ENCODE results near the gene TMEM119. TPM values are rescaled to one million over a fixed set of nuclear protein-coding genes. Genes with fewer than 3 reads are reported as not detected.

TMEM119 gene
- total and polyA plus RNA-seq, 2 of the 4 experiments (the other 2 are of a cell fraction) = 8.1 to 9.2 TPM

GRCh38 chr12:108587826-108588225 lies 10.1 kb downstream of the TMEM119 start:
- H2AK9ac ChIP-seq (replicated peaks; ENCODE audit: low read depth, low read length, poor library complexity) = no peak overlapping the region
- H3K23ac ChIP-seq (ENCODE audit: low read depth, low read length) = no peak overlapping the region
- no peak overlapping the region; the same call in 2 of the 3 replicates for H2BK15ac ChIP-seq (ENCODE audit: low read depth, low read length)
- CTCF ChIA-PET = no interaction called here
- BruUV-seq (replicated peaks) = no TSS peak
- no peak overlapping the region for H3K4ac ChIP-seq (ENCODE audit: low read depth, low read length)
- H3K27ac ChIP-seq (ENCODE audit: insufficient read depth, low read length) = no peak overlapping the region
- no peak overlapping the region for H3K18ac ChIP-seq (ENCODE audit: low read depth, low read length)
- dilution Hi-C loops (cut with HindIII; ENCODE audit: low sequenced_read_pairs, unreplicated experiment) = no loop called here
- 0 out of 2 replicates have a peak overlapping the region, but pooled peaks have one; percentile 33 for H2AK5ac ChIP-seq (ENCODE audit: low read depth, low read length)
- no peak overlapping the region for H4K5ac ChIP-seq (ENCODE audit: low read depth, low read length)
- H3K4me2 ChIP-seq (ENCODE audit: low read depth, low read length) = no peak overlapping the region
- no peak overlapping the region for H2BK5ac ChIP-seq (ENCODE audit: low read depth, low read length, poor library complexity, severe bottlenecking)
- POLR2A ChIA-PET (ENCODE audit: unreplicated experiment) = no interaction called here
- intact Hi-C loops (cut with micrococcal nuclease) = no loop called here
- no peaks in the 10 kb centered on the region for H3K79me1 ChIP-seq (ENCODE audit: low read depth in 1 of 2, low read length in 2 of 2)
- H3K14ac ChIP-seq (replicated peaks; ENCODE audit: low read depth, low read length) = no peak overlapping the region
- H4K8ac ChIP-seq (ENCODE audit: low read depth in 2 of 2, low read length in 2 of 2) = no peak overlapping the region
- H2BK20ac ChIP-seq (ENCODE audit: low read depth, low read length) = no peak overlapping the region
- DNase-seq (no peak), ATAC-seq (ENCODE audit: low read depth) (no peak)
- no peaks in the 10 kb centered on the region; the same call in 1 of the 2 replicates for H3K36me3 ChIP-seq (ENCODE audit: control insufficient read depth, insufficient read depth, low read length)
- H3K9ac ChIP-seq (ENCODE audit: low read depth, low read length) = no peak overlapping the region
- H3K9me3 ChIP-seq (ENCODE audit: control insufficient read depth, insufficient read depth, low read length) = no peaks in the 10 kb centered on the region
- no peak overlapping the region for H3K4me3 ChIP-seq (ENCODE audit: insufficient read depth, low read depth, low read length)
- no peak overlapping the region for H4K91ac ChIP-seq (ENCODE audit: insufficient read depth, low read depth, low read length)
- 33% methylated on average over 1 of the region's 4 CpGs; no CpG with 5 or more reads in 1 of the 2 experiments for WGBS, 2 experiments (ENCODE audit: extremely low coverage in 2 of 2, insufficient read length in 1 of 2)
- TF ChIP-seq BHLHE40 (IDR thresholded peaks at IDR 0.05; ENCODE audit: low read depth, low read length) = no peak
- no peak overlapping the region for H3K56ac ChIP-seq (ENCODE audit: extremely low read depth, insufficient read depth, low read length)
- in situ Hi-C loops (cut with MboI; ENCODE audit: low sequenced_read_pairs) = no loop called here
- H3K9me1 ChIP-seq (ENCODE audit: insufficient read depth, low read length) = no peaks in the 10 kb centered on the region; the same call in 1 of the 2 replicates
- H2BK120ac ChIP-seq (ENCODE audit: low read depth, low read length) = no peak overlapping the region
- H2AFZ ChIP-seq (replicated peaks; ENCODE audit: low read length, poor library complexity) = peak overlapping the region; percentile 0
- no peaks in the 10 kb centered on the region for H4K20me1 ChIP-seq (ENCODE audit: insufficient read depth, low read length)
- peaks cover 11% of the 10 kb centered on the region; the same call in 1 of the 2 replicates for H3K4me1 ChIP-seq (ENCODE audit: control insufficient read depth, insufficient read depth, low read length)
- peaks cover 7% of the 10 kb centered on the region for H3K27me3 ChIP-seq (ENCODE audit: control insufficient read depth, insufficient read depth, low read length)

Data from IMR-90 (cell line).